H9 (cell line): Measurements from ENCODE around the gene DELE1. TPM values are rescaled to one million over a fixed set of nuclear protein-coding genes. Genes with fewer than 3 reads are reported as not detected.
A peak's percentile ranks its signal among the peaks of the same experiment; 100 is the strongest.

Experiments used
- DNase-seq: peaks from one replicate; pipeline ENCODE4 v3.0.0-alpha.2; 2017
- H2AFZ ChIP-seq: one replicate; pipeline ENCODE4 v1.6.1; 2013; ENCODE audit warnings: mild to moderate bottlenecking, low read length, control low read depth, moderate library complexity
- H2AK5ac ChIP-seq: 2 replicates; pipeline ENCODE4 v1.6.1; 2013; ENCODE audit warnings: low read length, control low read depth, mixed read lengths; ENCODE audit not compliant: insufficient read length
- H2BK120ac ChIP-seq: one replicate; pipeline ENCODE4 v1.6.1; 2013; ENCODE audit warnings: low read depth, mild to moderate bottlenecking, low read length, control low read depth, inconsistent platforms; ENCODE audit not compliant: poor library complexity, severe bottlenecking
- H2BK12ac ChIP-seq: 2 replicates; pipeline ENCODE4 v1.6.1; 2013; ENCODE audit warnings: low read length, control low read depth, mixed read lengths, low read depth; ENCODE audit not compliant: insufficient read length
- H2BK15ac ChIP-seq: 2 replicates; pipeline ENCODE4 v1.6.1; 2013; ENCODE audit warnings: low read depth, low read length, control low read depth
- H2BK20ac ChIP-seq: one replicate; pipeline ENCODE4 v1.6.1; 2013; ENCODE audit warnings: low read depth, mild to moderate bottlenecking, low read length, control low read depth, inconsistent platforms; ENCODE audit not compliant: poor library complexity, severe bottlenecking
- H2BK5ac ChIP-seq: 2 replicates; pipeline ENCODE4 v1.6.1; 2013; ENCODE audit warnings: low read length, control low read depth, mixed read lengths; ENCODE audit not compliant: insufficient read length
- H3K14ac ChIP-seq: 2 replicates; pipeline ENCODE4 v1.6.1; 2013; ENCODE audit warnings: low read length, control low read depth; ENCODE audit not compliant: insufficient read depth
- H3K18ac ChIP-seq: 2 replicates; pipeline ENCODE4 v1.6.1; 2013; ENCODE audit warnings: low read depth, mild to moderate bottlenecking, mixed read lengths, low read length, control low read depth; ENCODE audit not compliant: insufficient read length
- H3K23ac ChIP-seq: 2 replicates; pipeline ENCODE4 v1.6.1; 2013; ENCODE audit warnings: low read length, control low read depth, mixed read lengths, low read depth; ENCODE audit not compliant: insufficient read length
- H3K23me2 ChIP-seq: 2 replicates; pipeline ENCODE4 v1.6.1; 2013; ENCODE audit warnings: low read depth, mild to moderate bottlenecking, mixed read lengths, low read length, control low read depth; ENCODE audit not compliant: insufficient read length, poor library complexity, severe bottlenecking
- H3K27ac ChIP-seq: 2 replicates; pipeline ENCODE4 v1.5.1; 2013; ENCODE audit warnings: low read length, control low read depth, mixed read lengths, low read depth; ENCODE audit not compliant: insufficient read length
- H3K27me3 ChIP-seq: 2 replicates; pipeline ENCODE4 v1.6.1; 2013; ENCODE audit warnings: low read length, control low read depth, inconsistent platforms; ENCODE audit not compliant: insufficient read depth
- H3K4ac ChIP-seq: 2 replicates; pipeline ENCODE4 v1.6.1; 2013; ENCODE audit warnings: low read depth, mild to moderate bottlenecking, control low read depth, inconsistent platforms, low read length, moderate library complexity
- H3K4me1 ChIP-seq: 2 replicates; pipeline ENCODE4 v1.6.1; 2013; ENCODE audit warnings: low read length, control low read depth, inconsistent platforms; ENCODE audit not compliant: insufficient read depth
- H3K4me2 ChIP-seq: 2 replicates; pipeline ENCODE4 v1.6.1; 2013; ENCODE audit warnings: low read length, control low read depth, mixed read lengths; ENCODE audit not compliant: insufficient read length, insufficient read depth
- H3K56ac ChIP-seq: 2 replicates; pipeline ENCODE4 v1.6.1; 2013; ENCODE audit warnings: low read depth, mild to moderate bottlenecking, mixed read lengths, low read length, control low read depth; ENCODE audit not compliant: insufficient read length
- H3K79me1 ChIP-seq: 2 replicates; pipeline ENCODE4 v1.6.1; 2013; ENCODE audit warnings: low read depth, mild to moderate bottlenecking, moderate library complexity, low read length, control low read depth, inconsistent platforms; ENCODE audit not compliant: insufficient read depth, poor library complexity, severe bottlenecking
- H3K79me2 ChIP-seq: 2 replicates; pipeline ENCODE4 v1.6.1; 2013; ENCODE audit warnings: low read length, control low read depth, inconsistent platforms; ENCODE audit not compliant: insufficient read depth
- H3K9ac ChIP-seq: 2 replicates; pipeline ENCODE4 v1.6.1; 2013; ENCODE audit warnings: low read length, control low read depth, mixed read lengths; ENCODE audit not compliant: insufficient read length; ENCODE audit errors: extremely low read depth
- H3K9me3 ChIP-seq: one replicate; pipeline ENCODE4 v1.6.1; 2013; ENCODE audit warnings: low read depth, low read length, inconsistent platforms; ENCODE audit not compliant: control insufficient read depth
- H3T11ph ChIP-seq: one replicate; pipeline ENCODE4 v1.6.1; 2013; ENCODE audit warnings: mild to moderate bottlenecking, low read length, control low read depth, inconsistent platforms
- H4K20me1 ChIP-seq: one replicate; pipeline ENCODE4 v1.6.1; 2013; ENCODE audit not compliant: control insufficient read depth, insufficient read length, insufficient read depth
- H4K5ac ChIP-seq: 2 replicates; pipeline ENCODE4 v1.6.1; 2013; ENCODE audit warnings: low read depth, mild to moderate bottlenecking, mixed read lengths, low read length, control low read depth; ENCODE audit not compliant: insufficient read length
- H4K8ac ChIP-seq: replicated peaks from 2 replicates; pipeline ENCODE4 v1.6.1; 2013; ENCODE audit warnings: low read length, control low read depth, mixed read lengths, low read depth; ENCODE audit not compliant: insufficient read length
- H4K91ac ChIP-seq: 2 replicates; pipeline ENCODE4 v1.6.1; 2013; ENCODE audit warnings: low read depth, mild to moderate bottlenecking, moderate library complexity, mixed read lengths, low read length, control low read depth; ENCODE audit not compliant: insufficient read length
- H3K27ac Mint-ChIP-seq, 3 experiments: 2 replicates in 2 of 3; 3 replicates in 1 of 3; pipeline ENCODE4 v1.8.0; 2020 to 2021; ENCODE audit warnings: mixed read lengths in 3 of 3, mild to moderate bottlenecking in 1 of 3, moderate library complexity in 1 of 3
- H3K27me3 Mint-ChIP-seq: 2 replicates; pipeline ENCODE4 v1.8.0; 2021; ENCODE audit warnings: low read depth, mild to moderate bottlenecking, moderate library complexity, mixed read lengths
- H3K36me3 Mint-ChIP-seq, 3 experiments: 2 replicates in 2 of 3; 3 replicates in 1 of 3; pipeline ENCODE4 v1.8.0; 2020 to 2021; ENCODE audit warnings: low read depth in 3 of 3, mixed read lengths in 3 of 3; ENCODE audit not compliant: insufficient read depth in 1 of 3
- H3K4me1 Mint-ChIP-seq, 2 experiments: 2 replicates each; pipeline ENCODE4 v1.8.0; 2020; ENCODE audit warnings: mixed read lengths in 2 of 2
- H3K4me3 Mint-ChIP-seq, 2 experiments: 2 replicates in 1 of 2; 3 replicates in 1 of 2; pipeline ENCODE4 v1.8.0; 2020 to 2021; ENCODE audit warnings: mild to moderate bottlenecking in 2 of 2, mixed read lengths in 2 of 2, moderate library complexity in 1 of 2
- H3K9me3 Mint-ChIP-seq, 2 experiments: 2 replicates in 1 of 2; 3 replicates in 1 of 2; pipeline ENCODE4 v1.8.0; 2020; ENCODE audit warnings: mild to moderate bottlenecking in 2 of 2, mixed read lengths in 2 of 2, moderate library complexity in 1 of 2
- WGBS: extraction: QIAGEN DNeasy Blood & Tissue Kit; methylation state at CpG from one replicate; pipeline ENCODE4 v1.1.7; 2013; ENCODE audit warnings: missing lambda C conversion rate, low lambda C conversion rate, mixed read lengths; ENCODE audit not compliant: insufficient read length; ENCODE audit errors: extremely low coverage; 5-methylcytosine and 5-hydroxymethylcytosine counted together
- total RNA-seq: library from RNA; stranded (reverse); gene quantifications from 2 replicates; pipeline ENCODE4 v1.2.1, GENCODE V29; 2021
- TF ChIP-seq, protein P1 (sequence below): fragments of 200-600 bp; sonication (generic); conservative IDR thresholded peaks from 3 replicates; pipeline ENCODE4 v1.8.0; 2021; ENCODE audit warnings: antibody characterized with exemption, mild to moderate bottlenecking

DELE1 gene
- total RNA-seq, 1 experiment from 2014 or later = 75.3 TPM

DNA sequence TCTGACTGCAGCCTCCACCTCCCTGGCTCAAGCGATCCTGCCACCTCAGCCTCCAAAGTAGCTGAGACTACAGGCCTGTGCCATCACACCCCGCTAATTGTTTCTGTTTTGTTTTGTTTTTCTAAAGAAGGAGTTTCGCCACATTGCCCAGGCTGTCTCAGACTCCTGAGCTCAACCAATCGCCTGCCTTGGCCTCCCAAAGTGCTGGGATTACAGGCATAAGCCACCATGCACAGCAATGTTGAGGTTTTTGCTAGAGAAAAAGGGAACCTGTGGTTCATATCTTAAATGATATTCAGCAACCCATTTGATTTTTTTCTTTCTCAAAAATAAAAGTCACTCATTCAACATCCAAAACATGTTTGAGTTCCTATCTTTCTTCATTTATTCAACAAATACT is 20.4 kb upstream of the DELE1 start:
- peak overlapping the region in 1 of 3 experiments; percentile 25; a peak in 1 of 7 replicates for H3K27ac Mint-ChIP-seq
- no peak overlapping the region for H2BK15ac ChIP-seq

More for the DNA sequence above, 20.4 kb upstream of the DELE1 start:
- no peak overlapping the region for H3K18ac ChIP-seq
- H4K8ac ChIP-seq = no peak overlapping the region
- no peak for DNase-seq
- no peaks in the 10 kb centered on the region for H3K9me3 ChIP-seq
- H3K27ac ChIP-seq = no peak overlapping the region
- H3K4me2 ChIP-seq = no peak overlapping the region
- no peaks in the 10 kb centered on the region; the same call in 1 of the 2 replicates for H3K27me3 ChIP-seq
- no peaks in the 10 kb centered on the region for H3K79me2 ChIP-seq
- no peak overlapping the region for H3K14ac ChIP-seq
- no peak overlapping the region for H4K91ac ChIP-seq
- H2BK120ac ChIP-seq = no peak overlapping the region
- no peak overlapping the region for H4K5ac ChIP-seq
- no peaks in the 10 kb centered on the region; the same call in 1 of the 2 replicates for H3K4me1 ChIP-seq
- no peaks in the 10 kb centered on the region for H3K79me1 ChIP-seq
- TF ChIP-seq, protein P1, sequence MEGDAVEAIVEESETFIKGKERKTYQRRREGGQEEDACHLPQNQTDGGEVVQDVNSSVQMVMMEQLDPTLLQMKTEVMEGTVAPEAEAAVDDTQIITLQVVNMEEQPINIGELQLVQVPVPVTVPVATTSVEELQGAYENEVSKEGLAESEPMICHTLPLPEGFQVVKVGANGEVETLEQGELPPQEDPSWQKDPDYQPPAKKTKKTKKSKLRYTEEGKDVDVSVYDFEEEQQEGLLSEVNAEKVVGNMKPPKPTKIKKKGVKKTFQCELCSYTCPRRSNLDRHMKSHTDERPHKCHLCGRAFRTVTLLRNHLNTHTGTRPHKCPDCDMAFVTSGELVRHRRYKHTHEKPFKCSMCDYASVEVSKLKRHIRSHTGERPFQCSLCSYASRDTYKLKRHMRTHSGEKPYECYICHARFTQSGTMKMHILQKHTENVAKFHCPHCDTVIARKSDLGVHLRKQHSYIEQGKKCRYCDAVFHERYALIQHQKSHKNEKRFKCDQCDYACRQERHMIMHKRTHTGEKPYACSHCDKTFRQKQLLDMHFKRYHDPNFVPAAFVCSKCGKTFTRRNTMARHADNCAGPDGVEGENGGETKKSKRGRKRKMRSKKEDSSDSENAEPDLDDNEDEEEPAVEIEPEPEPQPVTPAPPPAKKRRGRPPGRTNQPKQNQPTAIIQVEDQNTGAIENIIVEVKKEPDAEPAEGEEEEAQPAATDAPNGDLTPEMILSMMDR = no peak
- no CpG with 5 or more reads among the region's 4 CpGs for WGBS
- no peak overlapping the region for H2BK12ac ChIP-seq
- no peaks in the 10 kb centered on the region for H3K23me2 ChIP-seq
- H2AK5ac ChIP-seq = no peak overlapping the region
- H3K56ac ChIP-seq = no peak overlapping the region
- no peak overlapping the region for H2BK5ac ChIP-seq
- no peak overlapping the region for H3K23ac ChIP-seq
- H3K4me1 Mint-ChIP-seq = peaks cover 4 to 9% of the 10 kb centered on the region in 2 experiments
- no peak overlapping the region for H3T11ph ChIP-seq
- no peaks in the 10 kb centered on the region for H4K20me1 ChIP-seq
- no peak overlapping the region for H3K4me3 Mint-ChIP-seq
- no peaks in the 10 kb centered on the region for H3K36me3 Mint-ChIP-seq
- H3K4ac ChIP-seq = no peak overlapping the region
- no peaks in the 10 kb centered on the region for H3K9me3 Mint-ChIP-seq
- H2BK20ac ChIP-seq = no peak overlapping the region
- no peak overlapping the region for H2AFZ ChIP-seq
- no peak overlapping the region for H3K9ac ChIP-seq
- peaks cover 4% of the 10 kb centered on the region for H3K27me3 Mint-ChIP-seq
